KOPT-K1 (cell line): ENCODE data around the gene ZNF770.
"Not testable (repeated sequence)": the region's sequence is repeated elsewhere in the genome, so short reads cannot be mapped to it uniquely, and the experiment has no call there.

Source experiments
- H3K27ac ChIP-seq: fragments of 200-600 bp; sonication (generic); 2 replicates; pipeline ENCODE4 v1.5.1; 2016; ENCODE audit warnings: antibody characterized with exemption, mild to moderate bottlenecking, low read depth, low read length; ENCODE audit not compliant: poor library complexity, severe bottlenecking
- H3K36me3 ChIP-seq: fragments of 200-600 bp; sonication (generic); 2 replicates; pipeline ENCODE4 v1.5.1; 2017; ENCODE audit warnings: antibody characterized with exemption, mild to moderate bottlenecking, low read length, moderate library complexity; ENCODE audit not compliant: insufficient read depth
- H3K9me3 ChIP-seq: fragments of 200-600 bp; sonication (generic); 2 replicates; pipeline ENCODE4 v1.5.1; 2017; ENCODE audit warnings: antibody characterized with exemption, low read length, mild to moderate bottlenecking; ENCODE audit not compliant: insufficient read depth, poor library complexity, severe bottlenecking

ZNF770 gene

DNA sequence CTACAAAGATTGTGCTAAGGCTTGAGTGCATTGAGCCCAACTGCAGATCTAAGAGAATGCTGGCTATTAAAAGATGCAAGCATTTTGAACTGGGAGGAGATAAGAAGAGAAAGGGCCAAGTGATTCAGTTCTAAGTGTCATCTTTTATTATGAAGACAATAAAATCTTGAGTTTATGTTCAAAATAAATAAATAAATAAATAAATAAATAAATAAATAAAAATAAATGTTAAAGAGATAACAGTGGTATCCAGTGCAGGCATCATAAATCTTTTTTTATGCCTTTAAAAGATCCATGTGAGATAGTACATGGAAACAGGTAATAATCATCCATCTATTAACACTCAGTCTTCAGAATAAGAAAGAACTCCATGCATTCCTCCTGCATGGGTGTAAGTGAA, 44.8 kb downstream of the ZNF770 start:
- H3K9me3 ChIP-seq, H3K27ac ChIP-seq: not testable (repeated sequence)
- peaks cover 72% of the 10 kb centered on the region for H3K36me3 ChIP-seq

DNA sequence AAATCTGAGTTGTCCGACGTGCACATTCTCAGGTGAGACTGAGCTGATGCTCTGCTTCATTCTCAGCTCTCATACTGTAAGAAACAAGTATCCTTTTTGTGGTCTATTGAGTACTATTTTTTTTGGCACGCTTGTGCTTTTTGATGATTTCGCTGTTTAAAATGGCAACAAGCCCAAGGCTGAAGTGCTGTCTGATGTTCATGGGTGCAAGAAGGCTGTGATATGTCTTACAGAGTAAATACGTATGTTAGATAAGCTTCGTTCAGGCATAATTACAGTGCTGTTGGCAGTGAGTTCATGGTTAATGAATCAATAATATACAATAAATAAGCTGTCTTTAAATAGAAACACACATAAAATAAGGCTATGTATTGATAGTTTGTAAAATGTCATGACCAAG, 45.7 kb downstream of the ZNF770 start:
- peaks cover 75% of the 10 kb centered on the region for H3K36me3 ChIP-seq
- no peak overlapping the region for H3K27ac ChIP-seq
- no peaks in the 10 kb centered on the region for H3K9me3 ChIP-seq

DNA sequence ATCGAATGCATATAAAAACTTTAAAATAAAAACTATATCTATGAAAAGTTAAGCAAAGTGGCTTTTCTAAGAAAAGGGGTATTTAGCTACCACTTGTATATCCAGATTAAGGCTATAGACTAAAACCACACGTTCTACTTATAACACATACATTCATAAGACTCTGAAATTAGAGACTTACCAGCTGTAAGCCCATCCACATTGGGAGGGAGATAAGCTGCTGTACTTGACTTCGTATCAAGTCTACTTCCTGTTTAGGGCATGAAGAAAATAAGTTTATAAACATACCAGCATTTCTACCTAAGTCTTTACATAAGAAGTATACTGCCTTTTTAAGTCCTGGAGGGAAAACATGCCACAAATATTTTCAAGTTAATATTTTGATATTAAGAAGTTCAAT, 46.3 kb downstream of the ZNF770 start:
- Histone ChIP-seq H3K36me3 (peaks cover 80% of the 10 kb centered on the region), H3K27ac (no peak overlapping the region), H3K9me3 (no peaks in the 10 kb centered on the region)

DNA sequence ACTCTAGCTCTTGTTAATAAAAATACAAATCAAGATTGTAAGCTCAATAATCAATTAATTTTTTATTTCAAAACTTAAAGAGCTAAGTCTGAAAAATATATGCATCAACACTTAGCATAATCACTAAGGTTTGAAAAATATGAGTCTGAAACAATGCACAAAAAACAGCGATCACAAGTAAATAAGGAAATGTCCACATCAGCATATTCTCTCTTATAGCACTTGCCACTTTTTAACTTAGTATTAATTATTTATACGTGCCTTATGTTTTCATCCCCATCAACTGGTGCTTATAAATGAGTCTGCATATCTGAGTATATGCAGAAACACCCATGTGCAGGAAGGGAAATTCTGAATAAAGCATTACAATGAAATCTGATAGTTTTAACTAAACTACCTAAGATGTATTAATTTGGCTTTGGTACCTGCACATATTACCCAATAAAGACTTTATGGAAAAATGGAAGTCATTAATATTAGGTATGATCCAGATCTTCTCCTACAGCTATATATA, 46.8 kb downstream of the ZNF770 start:
- Histone ChIP-seq H3K36me3 (peaks cover 86% of the 10 kb centered on the region), H3K9me3 (no peaks in the 10 kb centered on the region), H3K27ac (no peak overlapping the region)

DNA sequence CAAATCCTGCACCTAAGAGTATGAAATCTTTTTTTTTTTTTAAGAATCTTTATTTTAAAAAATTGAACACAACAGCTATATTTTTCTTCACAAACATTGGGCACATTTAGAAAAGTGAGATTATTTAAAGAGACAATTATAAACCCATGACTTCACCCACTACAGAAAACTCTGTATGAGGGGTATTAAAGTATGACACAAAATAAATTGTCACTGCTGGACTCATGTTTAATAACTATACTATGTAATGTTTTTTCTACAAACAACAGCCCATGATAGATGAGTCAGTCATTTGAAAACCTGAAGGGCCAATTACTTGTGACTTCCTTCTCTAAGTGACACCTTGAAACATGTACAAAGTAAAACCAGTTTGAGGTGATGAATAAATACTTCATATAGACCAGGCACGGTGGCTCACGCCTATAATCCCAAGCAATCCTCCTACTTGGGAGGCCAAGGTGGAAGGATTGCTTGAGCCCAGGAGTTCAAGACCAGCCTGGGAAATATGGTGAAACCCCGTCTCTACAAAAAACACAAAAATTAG, 54.6 kb downstream of the ZNF770 start:
- H3K36me3 ChIP-seq: peaks cover 93% of the 10 kb centered on the region
- H3K9me3 ChIP-seq: no peaks in the 10 kb centered on the region

DNA sequence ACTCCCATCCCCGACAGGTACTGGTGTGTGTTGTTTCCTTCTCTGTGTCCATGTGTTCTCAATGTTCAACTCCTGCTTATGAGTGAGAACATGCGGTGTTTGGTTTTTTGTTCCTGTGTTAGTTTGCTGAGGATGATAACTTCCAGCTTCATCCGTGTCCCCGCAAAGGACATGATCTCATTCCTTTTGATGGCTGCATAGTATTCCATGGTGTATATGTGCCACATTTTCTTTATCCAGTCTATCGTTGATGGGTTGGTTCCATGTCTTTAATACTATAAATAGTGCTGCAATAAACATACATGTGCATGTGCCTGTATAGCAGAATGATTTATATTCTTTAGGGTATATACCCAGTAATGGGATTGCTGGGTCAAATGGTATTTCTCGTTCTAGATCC, 59.7 kb downstream of the ZNF770 start:
- H3K36me3 ChIP-seq: peaks cover 77% of the 10 kb centered on the region
- H3K9me3 ChIP-seq, H3K27ac ChIP-seq: not testable (repeated sequence)

More for the DNA sequence above, 54.6 kb downstream of the ZNF770 start:
- no peak overlapping the region for H3K27ac ChIP-seq
